Heart left ventricle (tissue), 16 donors: Measurements from ENCODE around the gene IL1B. TPM values are rescaled to one million over a fixed set of nuclear protein-coding genes. Genes with fewer than 3 reads are reported as not detected.

Experiments
- ATAC-seq, 4 donors: fragments of 200-7000 bp; cut with Tn5 transposase; one replicate each; pipeline ENCODE4 v1.9.1; 2020 to 2022; ENCODE audit warnings: moderate library complexity in 4 of 4, mild to moderate bottlenecking in 3 of 4, moderate number of reproducible peaks in 1 of 4
- DNase-seq, 5 donors: peaks; one replicate each; pipeline ENCODE4 v3.0.0-alpha.2; 2020
- H3K27ac ChIP-seq, 12 donors: fragments of 200-600 bp; sonication (generic) in 4 of 12; one replicate each; pipeline versions ENCODE4 v1.5.0 to v1.8.0; 2016 to 2022; ENCODE audit warnings: mild to moderate bottlenecking in 2 of 12
- H3K27me3 ChIP-seq, 9 donors: fragments of 200-600 bp; sonication (generic) in 2 of 9; one replicate each; pipeline versions ENCODE4 v1.5.1 to v1.8.0; 2016 to 2022; ENCODE audit warnings: mild to moderate bottlenecking in 3 of 9
- H3K36me3 ChIP-seq, 9 donors: fragments of 200-600 bp; sonication (generic) in 2 of 9; one replicate each; pipeline versions ENCODE4 v1.5.0 to v1.8.0; 2018 to 2022; ENCODE audit warnings: mild to moderate bottlenecking in 2 of 9
- H3K4me1 ChIP-seq, 12 donors: fragments of 200-600 bp; sonication (generic) in 4 of 12; one replicate each; pipeline versions ENCODE4 v1.5.0 to v1.8.0; 2016 to 2022; ENCODE audit warnings: mild to moderate bottlenecking in 3 of 12
- H3K4me3 ChIP-seq, 12 donors: fragments of 200-600 bp; sonication (generic) in 4 of 12; one replicate each; pipeline versions ENCODE4 v1.5.0 to v1.8.0; 2017 to 2022; ENCODE audit warnings: mild to moderate bottlenecking in 9 of 12, moderate library complexity in 4 of 12
- H3K9me3 ChIP-seq, 12 donors: fragments of 200-600 bp; sonication (generic) in 4 of 12; one replicate each; pipeline versions ENCODE4 v1.5.0 to v1.8.0; 2016 to 2022; ENCODE audit warnings: mild to moderate bottlenecking in 1 of 12
- CTCF ChIP-seq, 12 donors: fragments of 200-600 bp; sonication (generic) in 4 of 12; IDR thresholded peaks; one replicate each; pipeline versions ENCODE4 v1.5.0 to v1.8.0; 2018 to 2022; ENCODE audit warnings: antibody characterized with exemption in 12 of 12, mild to moderate bottlenecking in 5 of 12
- POLR2A ChIP-seq, 2 donors: fragments of 450-650 bp; IDR thresholded peaks; one replicate each; pipeline ENCODE4 v1.6.1; 2017; ENCODE audit warnings: antibody characterized with exemption in 2 of 2, mild to moderate bottlenecking in 2 of 2, moderate library complexity in 2 of 2
- WGBS, 4 donors: extraction: QIAGEN DNeasy Blood & Tissue Kit in 2 of 4; methylation state at CpG; one replicate each; pipeline versions ENCODE4 v1.1.5 to v1.1.7; 2013 to 2018; 5-methylcytosine and 5-hydroxymethylcytosine counted together
- intact Hi-C, 10 donors: fragments of 100-400 bp; cut with DNase I; formaldehyde crosslinking; loops; one replicate each; pipeline versions ENCODE4 v1.11.1 to v1.14.2; 2022
- polyA plus RNA-seq, 2 donors: library from polyadenylated mRNA; stranded (reverse); fragments of 200-250 nt; gene quantifications; one replicate each; pipeline ENCODE4 v1.2.3, GENCODE V29; 2013
- total RNA-seq, 9 donors: library from RNA; depleted of rRNA in 2 of 9; stranded (reverse); fragments of >200 nt in 2 of 9; fragmentation: NEBNext Ultra II Directional in 3 of 9; extraction: Animal tissue kit (Norgen Biotek cat#: 25700) in 3 of 9; gene quantifications; one replicate each; pipeline versions ENCODE4 v1.1.0 to v1.2.4, GENCODE V29; 2016 to 2023
- donor health status: ischemic (EF 13 %, LVEDD 7.1; RV severe dilation, severe dysfunction).
- donor health status: healthy with polysubstance abuse.
- donor health status: DM: no; HTN: yes; CAD: no.
- donor health status: DM: no; HTN: no; CAD: no.
- donor health status: ischemic (EF 25% LVEDD 6.9; RV normal size, moderate dysfunction).
- donor health status: ischemic (EF 25% LVEDD 5.7; RV mildly dilated, moderate dysfunction).
- donor health status: healthy.
- donor health status: DM: yes; HTN: yes; CAD: no.
- donor health status: ischemic (EF 35%, LVEDD 5.7; RV mildly dilated, moderate dysfunction).
- donor health status: nonischemic (EF 11% LVEDD 7.7; RV severe dilation, severe dysfunction).
- donor health status: DM: yes; HTN: yes; CAD: no.
- donor health status: PGD.
- donor health status: ischemic (EF 29% LVEDD 5.4; RV normal size, mild dysfunction).
- donor health status: nonischemic (EF 23%, LVEDD 6.1; RV moderate dilation, normal function).

Gene IL1B
- total and polyA plus RNA-seq, 11 donors: 0.27 to 12.3 (median 1.1) TPM; not detected in 4

- no peak for TF ChIP-seq CTCF (IDR thresholded peaks at IDR 0.05)
- TF ChIP-seq POLR2A (IDR thresholded peaks at IDR 0.05): no peak
- DNase-seq (no peak), ATAC-seq (no peak)
- no peak overlapping the region for H3K4me3 ChIP-seq
- WGBS, 4 donors: 22 to 57% (median 39%) methylated on average over 3 of the region's 3 CpGs
- peaks cover 0 to 25% (median 0%) of the 10 kb centered on the region in 12 donors for H3K4me1 ChIP-seq
- peaks cover 0 to 3% (median 0%) of the 10 kb centered on the region in 12 donors for H3K9me3 ChIP-seq
- no peaks in the 10 kb centered on the region for H3K27me3 ChIP-seq
- H3K27ac ChIP-seq: no peak overlapping the region
- no peaks in the 10 kb centered on the region for H3K36me3 ChIP-seq
- intact Hi-C loops: no loop called here
These were observed 41.7 kb downstream of the IL1B start for GRCh38 chr2:112794841-112795240.

GRCh38 chr2:112794131-112794733 lies 42.3 kb downstream of the IL1B start:
- intact Hi-C loops: no loop called here
- no peaks in the 10 kb centered on the region for H3K27me3 ChIP-seq
- H3K4me3 ChIP-seq: no peak overlapping the region
- DNase-seq: peak in 3 of 5 donors; percentile 26 to 45 (median 42)
- H3K4me1 ChIP-seq: peaks cover 0 to 21% (median 0%) of the 10 kb centered on the region in 12 donors
- ATAC-seq: peak; percentile 42 to 73 (median 66)
- 51 to 61% (median 59%) methylated on average over 5 of the region's 5 CpGs for WGBS, 4 donors
- no peaks in the 10 kb centered on the region for H3K36me3 ChIP-seq
- peak overlapping the region in 1 of 12 donors; percentile 61 for H3K27ac ChIP-seq
- H3K9me3 ChIP-seq: peaks cover 0 to 2% (median 0%) of the 10 kb centered on the region in 12 donors
- TF ChIP-seq CTCF (IDR thresholded peaks at IDR 0.05): no peak
- no peak for TF ChIP-seq POLR2A (IDR thresholded peaks at IDR 0.05)

- Histone ChIP-seq H3K9me3 (peaks cover 0 to 2% (median 0%) of the 10 kb centered on the region in 12 donors), H3K27ac (peak overlapping the region in 1 of 12 donors; percentile 61), H3K27me3 (no peaks in the 10 kb centered on the region), H3K36me3 (no peaks in the 10 kb centered on the region), H3K4me1 (peaks cover 0 to 24% (median 0%) of the 10 kb centered on the region in 12 donors), H3K4me3 (no peak overlapping the region)
- WGBS, 4 donors: 63 to 70% (median 67%) methylated on average over 3 of the region's 3 CpGs
- TF ChIP-seq CTCF (IDR thresholded peaks at IDR 0.05): no peak
- TF ChIP-seq POLR2A (IDR thresholded peaks at IDR 0.05): no peak
- ATAC-seq (peak in 3 of 4 donors; percentile 46 to 60 (median 57)), DNase-seq (no peak)
- intact Hi-C loops: no loop called here
These were observed 43.1 kb downstream of the IL1B start for GRCh38 chr2:112793449-112793978.

- peaks cover 0 to 2% (median 0%) of the 10 kb centered on the region in 12 donors for H3K9me3 ChIP-seq
- intact Hi-C loops: no loop called here
- no peaks in the 10 kb centered on the region for H3K27me3 ChIP-seq
- ATAC-seq: no peak
- no peak for DNase-seq
- no peaks in the 10 kb centered on the region for H3K36me3 ChIP-seq
- 87 to 90% (median 89%) methylated on average over 5 of the region's 5 CpGs for WGBS, 4 donors
- TF ChIP-seq CTCF (IDR thresholded peaks at IDR 0.05) (no peak), POLR2A (IDR thresholded peaks at IDR 0.05) (no peak)
- H3K4me1 ChIP-seq: peaks cover 0 to 35% (median 3%) of the 10 kb centered on the region in 12 donors
- H3K4me3 ChIP-seq: no peak overlapping the region
- H3K27ac ChIP-seq: no peak overlapping the region
These were observed 44.2 kb downstream of the IL1B start for GRCh38 chr2:112792419-112792818.
